GM11168 (cell line): Measurements from ENCODE around the gene MAPT.
"Not testable (repeated sequence)": the region's sequence is repeated elsewhere in the genome, so short reads cannot be mapped to it uniquely, and the experiment has no call there.

Source experiments
- in situ Hi-C: fragments of 300-500 bp; cut with MboI; formaldehyde crosslinking; loops from one replicate; pipeline ENCODE4 v1.12.0; 2022; ENCODE audit warnings: low sequenced_read_pairs; ENCODE audit not compliant: unreplicated experiment

The MAPT gene

DNA sequence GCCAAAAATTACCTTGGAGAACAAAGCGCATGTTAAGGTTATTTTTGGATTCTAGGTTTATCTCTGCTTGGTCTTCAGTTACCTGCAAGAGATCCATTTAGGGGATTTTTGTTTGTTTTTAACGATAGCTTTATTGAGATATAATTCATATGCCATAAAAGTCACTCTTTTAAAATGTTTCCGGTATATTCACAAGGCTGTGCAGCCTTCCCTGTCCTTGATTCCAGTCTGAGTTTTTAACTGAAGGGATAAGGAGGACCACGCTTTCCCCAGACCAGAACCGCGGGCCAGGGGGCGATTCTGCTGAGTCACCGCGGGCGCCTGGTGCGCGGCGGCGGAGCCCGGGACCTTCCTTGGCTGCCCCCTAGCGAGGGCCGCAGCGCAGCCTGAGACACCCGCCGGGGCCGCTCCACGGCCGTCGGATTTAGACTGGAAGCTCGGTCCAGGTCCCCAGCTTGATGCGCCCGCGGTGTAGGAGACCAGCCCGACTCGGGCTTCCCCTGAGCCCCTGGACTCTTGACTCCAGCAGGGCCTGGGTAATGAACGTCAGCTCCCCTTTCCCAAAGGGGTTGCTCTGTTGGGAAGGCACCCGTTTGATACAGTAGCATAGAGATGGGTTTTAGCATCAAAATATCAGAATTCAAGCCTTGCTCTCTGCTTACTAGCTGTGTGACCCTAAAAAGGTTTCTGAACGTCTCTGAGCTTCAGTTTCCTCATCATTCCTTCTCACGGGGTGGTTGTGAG is 54.7 kb downstream of the MAPT start:
- in situ Hi-C loops, result no loop called here

GRCh38 chr17:45949755-45950320 is 55.5 kb downstream of the MAPT start:
- in situ Hi-C loops, result no loop called here

DNA sequence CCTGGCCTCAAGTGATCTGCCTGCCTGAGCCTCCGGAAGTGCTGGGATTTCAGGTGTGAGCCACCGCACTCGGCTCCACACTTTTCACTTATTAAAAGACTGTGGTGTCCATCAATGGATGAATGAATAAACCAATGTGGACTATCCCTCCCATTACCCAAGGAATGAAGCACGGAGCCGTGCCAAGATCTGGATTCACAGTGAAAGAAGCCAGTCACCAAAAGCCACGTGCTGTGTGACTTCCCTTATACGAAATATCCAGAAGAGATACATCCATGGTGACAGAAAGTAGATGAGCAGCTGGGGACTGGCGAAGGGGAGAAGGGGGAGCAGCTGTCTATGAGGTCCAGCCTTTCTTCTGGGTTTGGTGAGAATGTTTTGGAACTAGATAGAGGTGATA is 56.5 kb downstream of the MAPT start:
- in situ Hi-C loops, result no loop called here

GRCh38 chr17:45951403-45951802 is 57.0 kb downstream of the MAPT start:
- in situ Hi-C loops, result no loop called here

DNA sequence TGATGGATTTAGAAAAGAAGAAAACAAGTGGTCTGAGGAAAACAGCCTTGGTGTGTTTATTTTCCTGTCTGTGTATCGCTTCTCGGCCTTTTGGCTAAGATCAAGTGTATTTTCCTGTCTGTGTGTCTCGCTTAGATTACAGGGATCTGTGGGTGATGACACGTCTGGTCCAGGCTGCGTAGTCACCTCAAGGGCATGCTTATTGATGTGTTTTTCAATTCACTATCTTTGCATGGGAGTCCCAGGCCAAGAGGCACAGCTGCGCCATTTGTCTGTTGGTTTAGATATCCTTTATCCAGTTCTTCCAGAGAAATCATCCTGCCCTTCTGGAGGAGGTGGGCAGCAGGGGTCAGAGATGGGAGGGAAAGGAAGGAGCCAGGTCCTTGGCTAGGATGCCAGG is 57.6 kb downstream of the MAPT start:
- in situ Hi-C loops, result no loop called here

DNA sequence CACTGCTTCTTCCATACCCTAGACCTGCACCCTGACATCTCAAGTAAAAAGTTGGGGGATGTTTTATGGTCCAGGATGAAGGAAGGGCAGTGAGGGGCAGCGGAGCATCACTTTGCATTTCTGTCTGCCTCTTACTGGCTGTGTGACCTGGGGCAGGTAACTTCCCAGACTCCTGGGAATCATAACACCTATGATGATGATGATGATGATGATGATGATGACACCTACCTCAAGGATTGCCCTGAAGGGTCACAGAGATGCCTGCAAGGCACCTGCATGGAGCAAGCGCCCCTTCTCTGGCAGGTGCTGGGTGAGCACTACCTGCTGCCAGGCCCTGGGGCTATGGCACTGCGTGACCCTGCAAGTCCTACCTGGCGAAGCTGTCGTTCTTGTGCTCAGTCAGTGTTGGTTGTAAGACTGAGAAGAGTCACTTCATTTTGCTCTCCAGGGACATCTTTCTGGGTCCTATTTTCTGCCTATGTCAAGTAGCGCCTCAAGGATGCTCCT is 58.5 kb downstream of the MAPT start:
- in situ Hi-C loops, result no loop called here

- in situ Hi-C loops, result no loop called here
Measured at GRCh38 chr17:45953561-45953960, 59.2 kb downstream of the MAPT start.

DNA sequence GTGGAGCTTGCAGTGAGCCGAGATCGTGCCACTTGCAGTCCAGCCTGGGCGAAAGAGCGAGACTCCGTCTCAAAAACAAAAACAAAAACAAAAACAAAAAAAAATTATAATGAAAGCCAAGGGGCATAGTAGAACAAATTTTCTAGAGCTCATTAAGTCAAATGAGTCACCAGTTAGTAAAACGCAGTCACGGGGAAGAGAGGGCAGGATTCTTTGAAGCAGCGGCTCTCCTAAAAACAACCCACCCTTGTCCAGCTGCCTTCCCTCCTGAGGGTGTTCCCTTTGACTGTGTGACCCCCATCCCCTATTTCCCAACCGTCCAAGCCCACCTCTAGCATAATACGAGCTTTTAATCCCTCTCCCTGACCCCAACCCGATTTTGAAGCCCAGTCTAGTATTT is 60.6 kb downstream of the MAPT start:
- in situ Hi-C loops, result no loop called here

DNA sequence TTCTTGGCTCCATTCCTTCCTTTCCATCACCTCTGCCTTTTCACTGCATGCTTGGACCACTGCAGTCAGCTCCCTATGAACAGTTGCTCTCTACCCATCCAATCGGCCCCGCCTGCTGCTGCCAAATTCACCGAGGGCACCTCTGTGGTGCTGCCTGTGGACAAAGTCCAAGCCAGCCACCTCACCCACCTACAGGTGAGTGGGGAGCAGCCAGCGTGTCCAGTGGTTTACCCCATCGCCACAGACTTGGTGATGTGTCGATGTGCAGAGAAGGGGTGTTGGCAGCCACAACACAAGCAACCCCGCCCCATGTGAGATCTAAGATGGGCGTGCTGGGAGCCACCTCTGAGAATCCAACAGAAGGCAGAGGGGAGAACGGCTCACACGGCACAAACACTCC is 61.0 kb downstream of the MAPT start:
- in situ Hi-C loops, result no loop called here

- in situ Hi-C loops, result no loop called here
Measured at GRCh38 chr17:45956090-45956489, 61.7 kb downstream of the MAPT start.

- in situ Hi-C loops, result not testable (repeated sequence)
Measured at GRCh38 chr17:45956746-45957145, 62.4 kb downstream of the MAPT start.

DNA sequence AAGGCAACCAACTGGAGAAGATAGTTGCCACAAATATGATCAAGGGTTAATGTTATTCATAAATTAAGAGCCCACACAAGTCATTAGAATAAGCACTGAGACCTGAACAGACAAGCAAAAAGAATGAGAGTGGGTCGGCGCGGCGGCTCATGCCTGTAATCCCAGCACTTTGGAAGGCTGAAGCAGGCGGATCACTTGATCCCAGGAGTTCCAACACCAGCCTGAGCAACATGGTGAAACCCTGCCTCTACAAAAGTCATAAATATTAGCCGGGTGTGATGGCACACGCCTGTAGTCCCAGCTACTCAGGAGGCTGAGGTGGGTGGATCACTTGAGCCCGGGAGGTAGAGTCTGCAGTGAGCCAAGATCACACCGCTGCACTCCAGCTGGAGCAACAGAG is 64.0 kb downstream of the MAPT start:
- in situ Hi-C loops, result no loop called here

- in situ Hi-C loops, result no loop called here
Measured at GRCh38 chr17:45958994-45959665, 64.8 kb downstream of the MAPT start.

DNA sequence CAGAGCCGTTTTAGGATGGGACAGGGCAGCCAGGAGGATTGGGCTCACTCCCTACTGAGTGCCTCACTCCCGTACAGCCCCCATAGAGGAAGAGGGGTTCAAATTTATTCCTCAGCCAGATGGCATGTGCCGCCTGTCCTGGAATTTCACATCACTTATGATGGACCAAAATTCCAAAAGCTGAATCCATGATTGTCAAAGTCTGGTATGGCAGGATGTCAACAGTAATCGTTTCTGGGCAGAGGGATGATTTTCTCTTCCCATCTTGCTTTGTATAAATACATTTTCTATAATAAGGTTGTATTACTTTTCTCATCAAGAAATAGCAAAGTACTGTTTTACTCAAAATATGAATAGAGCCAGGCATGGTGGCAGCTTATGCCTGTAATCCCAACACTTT is 66.0 kb downstream of the MAPT start:
- in situ Hi-C loops, result no loop called here

- in situ Hi-C loops, result no loop called here
Measured at GRCh38 chr17:45961206-45961605, 66.9 kb downstream of the MAPT start.

GRCh38 chr17:45962221-45962972 is 68.0 kb downstream of the MAPT start:
- in situ Hi-C loops, result no loop called here

DNA sequence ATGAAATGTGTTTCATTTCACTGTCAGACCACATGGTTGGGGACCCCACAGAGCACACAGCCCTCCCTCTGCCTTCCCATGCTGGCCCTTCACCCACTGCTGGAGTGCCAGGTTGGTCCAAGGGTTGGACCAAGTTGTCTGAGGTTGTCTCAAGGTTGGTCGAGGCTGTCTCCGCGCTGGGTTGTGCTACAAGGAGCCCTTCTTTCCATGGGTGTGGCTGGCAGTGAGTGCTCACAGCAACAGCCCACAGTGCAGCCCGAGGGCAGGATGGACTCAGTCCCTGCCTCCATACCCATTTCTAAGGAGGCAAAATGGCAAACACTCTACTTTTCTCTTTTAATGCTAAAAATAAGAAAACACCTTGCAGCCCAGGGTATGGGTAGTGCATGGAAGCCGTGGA is 68.9 kb downstream of the MAPT start:
- in situ Hi-C loops, result no loop called here

DNA sequence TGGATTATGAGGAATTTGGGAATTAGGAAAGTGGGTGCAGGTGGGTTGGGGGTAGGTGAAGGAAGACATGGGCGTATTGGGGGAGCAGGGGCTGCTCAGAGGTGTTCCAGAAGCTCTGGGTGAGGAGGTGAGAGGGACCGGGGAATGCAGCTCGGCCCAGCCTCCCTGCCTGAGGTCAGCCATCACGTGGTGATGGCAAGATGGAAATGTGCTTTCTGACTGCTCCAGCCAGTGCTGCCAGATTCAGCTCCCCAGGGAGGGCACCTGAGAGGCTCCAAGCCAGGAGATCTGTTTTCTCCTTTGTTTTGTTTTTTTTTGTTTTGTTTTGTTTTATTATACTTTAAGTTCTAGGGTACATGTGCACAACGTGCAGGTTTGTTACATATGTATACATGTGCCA is 69.5 kb downstream of the MAPT start:
- in situ Hi-C loops, result no loop called here

DNA sequence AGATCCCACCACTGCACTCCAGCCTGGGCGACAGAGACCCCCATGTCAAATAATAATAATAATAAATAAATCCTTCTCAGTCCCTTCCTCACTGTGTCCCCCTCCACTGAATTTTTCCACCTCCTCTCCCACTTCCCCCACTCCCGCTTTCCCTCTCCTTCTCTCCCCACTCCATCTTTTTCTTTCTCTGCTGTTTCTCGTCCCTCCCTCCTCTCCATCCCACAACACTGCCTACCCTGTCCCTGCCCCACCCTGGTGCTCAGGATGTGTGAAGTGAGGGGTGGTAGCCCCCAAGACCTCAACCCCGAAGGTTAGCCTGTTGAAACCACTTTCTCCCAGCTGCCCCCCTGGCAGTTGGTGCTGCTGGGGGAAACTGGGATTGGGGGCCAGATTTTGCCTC is 70.3 kb downstream of the MAPT start:
- in situ Hi-C loops, result no loop called here

GRCh38 chr17:45965812-45966211 is 71.5 kb downstream of the MAPT start:
- in situ Hi-C loops, result no loop called here
